ENCODE data around the gene DACT1.

Gene DACT1

GRCh38 chr14:58668848-58669480, 31.2 kb downstream of the DACT1 start:
- no peak for DNase-seq (ENCODE audit: low spot score)

- no peak for DNase-seq (ENCODE audit: low spot score)
Observed at GRCh38 chr14:58669556-58670200, 31.9 kb downstream of the DACT1 start.

DNA sequence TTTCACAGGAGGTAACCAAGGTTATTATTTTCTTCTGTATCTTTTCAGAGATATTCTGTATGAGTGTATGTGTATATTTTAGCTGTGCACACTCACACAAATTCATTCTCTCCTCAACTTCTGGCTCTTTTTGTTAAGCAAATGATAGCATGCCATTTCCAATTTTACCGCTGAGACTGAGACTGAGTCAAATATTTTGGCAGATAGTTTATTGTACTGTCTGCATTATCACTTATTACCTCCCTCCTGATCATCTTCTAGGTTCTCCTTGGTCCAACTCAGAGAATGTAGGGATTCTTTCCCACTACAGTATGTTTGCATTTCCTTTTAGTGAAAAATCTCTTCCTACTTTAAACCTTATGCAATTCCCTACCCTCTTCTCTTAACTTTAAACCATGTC, 33.3 kb downstream of the DACT1 start:
- no peak for DNase-seq (ENCODE audit: low spot score)

DNA sequence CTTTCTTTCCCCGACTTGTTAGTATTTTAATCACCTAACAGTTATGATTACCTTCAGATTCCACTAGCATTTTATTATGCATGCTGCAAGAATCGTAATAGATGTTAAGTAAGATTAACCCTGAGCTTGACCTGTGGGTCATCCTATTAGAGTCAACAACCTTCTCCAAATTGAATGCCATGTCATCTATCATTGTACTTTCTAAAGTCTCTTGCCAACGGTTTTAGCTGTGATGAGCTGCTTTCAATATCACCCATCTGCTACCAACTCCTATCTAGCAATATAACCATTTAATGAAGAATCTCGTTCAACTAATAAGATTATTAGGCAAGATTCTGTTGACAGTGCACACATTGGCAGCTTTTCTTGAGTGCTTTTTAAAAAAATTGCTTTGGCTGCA, 33.7 kb downstream of the DACT1 start:
- no peak for DNase-seq (ENCODE audit: low spot score)

DNA sequence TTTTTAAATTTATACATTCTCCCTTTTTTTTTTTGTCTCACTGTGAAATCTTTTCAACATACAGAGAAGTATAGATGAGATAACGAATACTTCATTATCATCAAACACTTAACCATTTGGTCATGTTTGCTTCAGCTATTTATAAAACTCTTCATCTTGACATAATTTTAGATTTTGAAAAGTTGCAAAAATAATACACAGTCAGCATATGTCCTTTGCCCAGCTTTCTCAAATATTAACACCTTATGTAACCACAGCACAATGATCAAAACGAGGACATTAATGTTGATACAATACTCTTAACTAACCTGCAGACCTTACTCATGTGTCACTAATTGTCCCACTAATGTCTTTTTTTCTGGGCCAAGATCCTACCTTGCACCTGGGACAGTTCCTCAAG, 36.0 kb downstream of the DACT1 start:
- DNase-seq (ENCODE audit: low spot score) = no peak

GRCh38 chr14:58677001-58677400, 39.2 kb downstream of the DACT1 start:
- no peak for DNase-seq (ENCODE audit: low spot score)

- DNase-seq (ENCODE audit: low spot score) = no peak
Observed at GRCh38 chr14:58677517-58677916, 39.8 kb downstream of the DACT1 start.

DNA sequence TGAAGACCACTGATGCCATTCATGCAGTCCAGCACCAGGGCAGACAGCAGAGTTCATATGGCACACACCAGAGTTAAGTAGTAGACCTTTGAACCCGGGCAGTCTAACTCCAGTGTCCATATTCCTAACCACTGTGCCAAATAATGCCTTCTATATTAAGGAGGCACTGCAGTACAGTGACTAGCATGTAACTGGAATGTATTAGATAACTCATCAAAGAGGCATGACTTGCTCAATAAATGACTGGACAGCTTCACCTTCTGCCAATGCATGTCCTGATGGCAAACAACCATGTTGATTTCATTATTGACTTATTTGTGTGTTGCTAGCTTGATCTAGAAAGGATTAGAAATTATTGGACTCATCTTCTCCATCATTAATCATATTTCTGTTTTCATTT, 40.2 kb downstream of the DACT1 start:
- no peak for DNase-seq (ENCODE audit: low spot score)

DNA sequence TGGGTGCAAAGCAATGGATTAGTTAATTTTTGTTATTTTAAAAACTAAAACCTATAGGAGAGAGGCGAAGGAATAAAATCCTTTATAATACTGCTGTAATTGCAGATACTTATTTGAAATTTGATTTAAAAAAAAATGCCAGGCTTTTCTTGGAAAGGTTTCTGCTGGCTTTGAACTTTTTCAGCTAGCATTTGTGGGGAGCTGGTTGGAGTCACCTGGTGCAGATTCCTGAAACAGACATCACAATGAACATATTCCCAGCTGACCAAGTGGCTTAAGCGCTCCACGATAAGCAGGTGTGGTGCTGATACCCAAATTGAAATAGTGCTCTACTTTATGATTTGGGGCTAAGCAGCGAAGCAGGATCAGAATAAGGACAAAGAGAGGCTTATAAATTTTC, 42.9 kb downstream of the DACT1 start:
- no peak for DNase-seq (ENCODE audit: low spot score)

DNA sequence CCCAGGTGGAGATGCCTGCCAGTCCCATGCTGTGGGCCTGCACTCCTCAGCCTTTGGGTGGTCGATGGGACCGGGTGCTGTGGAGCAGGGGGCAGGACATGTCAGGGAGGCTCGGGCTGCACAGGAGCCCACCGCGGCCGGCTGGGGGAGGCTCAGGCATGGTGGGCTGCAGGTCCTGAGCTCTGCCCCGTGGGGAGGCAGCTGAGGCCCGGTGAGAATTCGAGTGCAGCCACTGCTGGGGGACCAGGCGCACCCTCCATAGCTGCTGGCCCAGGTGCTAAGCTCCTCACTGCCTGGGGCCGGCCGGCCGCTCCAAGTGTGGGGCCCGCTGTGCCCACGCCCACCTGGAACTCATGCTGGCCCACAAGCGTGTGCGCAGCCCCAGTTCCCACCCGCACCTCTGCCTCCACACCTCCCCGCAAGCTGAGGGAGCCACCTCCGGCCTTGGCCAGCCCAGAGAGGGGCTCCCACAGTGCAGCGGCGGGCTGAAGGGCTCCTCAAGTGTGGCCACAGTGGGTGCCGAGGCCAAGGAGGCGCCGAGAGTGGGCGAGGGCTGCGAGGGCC, 49.6 kb downstream of the DACT1 start:
- DNase-seq (ENCODE audit: low spot score) = no peak

DNA sequence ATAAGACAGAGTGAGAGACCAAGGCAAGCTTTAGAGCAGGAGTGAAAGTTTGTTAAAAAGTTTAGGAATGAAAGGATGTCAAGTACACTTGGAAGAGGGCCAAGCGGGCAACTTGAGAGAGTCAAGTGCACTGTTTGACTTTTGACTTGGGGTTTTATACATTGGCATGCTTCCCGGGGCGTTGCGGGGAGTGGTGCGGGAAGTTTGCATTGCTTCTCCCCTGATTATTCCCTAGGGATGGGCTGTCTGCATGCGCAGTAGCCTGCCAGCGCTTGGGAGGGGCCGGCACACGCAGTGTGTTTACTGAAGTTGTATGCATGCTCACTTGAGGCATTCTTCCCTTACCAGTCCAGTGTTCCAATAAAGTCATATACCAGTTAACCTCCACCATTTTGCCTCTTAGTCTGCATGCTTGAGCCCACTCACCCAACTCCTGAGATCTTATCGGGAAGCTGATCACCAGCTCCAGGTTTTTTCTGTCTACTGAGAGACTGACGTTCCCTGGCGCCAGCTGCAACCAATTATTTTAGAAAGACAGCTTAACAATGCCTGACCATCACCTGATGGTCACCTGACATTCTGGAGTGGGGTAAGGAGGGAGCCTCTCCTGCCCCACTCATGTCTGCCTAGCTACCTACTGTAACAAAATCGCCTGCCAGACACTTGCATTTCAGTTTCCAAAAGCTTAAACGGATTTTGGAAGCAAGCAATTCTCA, 53.2 kb downstream of the DACT1 start:
- no peak for DNase-seq (ENCODE audit: low spot score)

GRCh38 chr14:58693048-58693447, 55.3 kb downstream of the DACT1 start:
- DNase-seq (ENCODE audit: low spot score) = no peak

- no peak for DNase-seq (ENCODE audit: low spot score)
Observed at GRCh38 chr14:58695514-58695913, 57.8 kb downstream of the DACT1 start.

DNA sequence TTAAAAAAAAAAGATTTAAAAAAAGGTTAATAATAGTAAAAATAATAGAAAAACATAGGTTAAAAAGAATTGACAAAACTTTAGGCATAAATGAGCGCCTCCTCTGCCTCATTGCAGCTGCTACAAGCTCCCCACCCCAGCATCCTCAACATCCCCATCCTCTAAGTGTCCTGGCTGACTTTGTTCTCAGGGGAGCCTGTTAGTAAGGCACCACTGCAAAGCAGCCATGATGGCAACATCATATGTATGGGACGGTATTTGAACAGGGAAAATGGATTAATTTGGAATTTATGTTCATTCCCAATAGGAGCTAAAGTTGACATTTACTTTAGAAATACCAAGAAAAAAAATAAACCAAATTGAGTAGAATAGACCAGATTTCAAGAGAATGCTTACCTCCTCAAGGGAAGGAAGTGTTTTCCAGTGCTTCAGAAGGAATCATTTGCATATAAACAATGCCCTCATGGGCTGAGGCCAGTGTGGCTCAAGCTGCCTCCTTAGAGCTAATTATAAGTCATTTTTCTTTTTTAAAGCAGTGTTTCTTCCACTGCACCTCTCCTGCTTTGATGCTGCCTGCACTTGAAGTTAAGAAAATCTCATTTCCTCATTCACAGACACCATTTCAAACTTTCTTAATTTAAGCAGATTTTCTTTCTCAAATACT, 59.6 kb downstream of the DACT1 start:
- no peak for DNase-seq (ENCODE audit: low spot score)

Measured in CD4-positive, alpha-beta T cell treated with Interleukin-6 at 100 ng/mL for 8 hours (primary cell).